Measurements from ENCODE around the gene TUBA1C.

- TF ChIP-seq SETDB1 (IDR thresholded peaks at IDR 0.05; ENCODE audit: low read length) (no peak), ZNF79 (CRISPR knock-in tag; IDR thresholded peaks at IDR 0.05; ENCODE audit: low read depth) (no peak), EP300 (IDR thresholded peaks at IDR 0.05; ENCODE audit: low read length) (no peak)
Measured at GRCh38 chr12:49260571-49261363, 4.1 kb upstream of the TUBA1C start.

Data from K562 (cell line).